ENCODE measurements around the gene KDM6A.

The KDM6A gene

DNA sequence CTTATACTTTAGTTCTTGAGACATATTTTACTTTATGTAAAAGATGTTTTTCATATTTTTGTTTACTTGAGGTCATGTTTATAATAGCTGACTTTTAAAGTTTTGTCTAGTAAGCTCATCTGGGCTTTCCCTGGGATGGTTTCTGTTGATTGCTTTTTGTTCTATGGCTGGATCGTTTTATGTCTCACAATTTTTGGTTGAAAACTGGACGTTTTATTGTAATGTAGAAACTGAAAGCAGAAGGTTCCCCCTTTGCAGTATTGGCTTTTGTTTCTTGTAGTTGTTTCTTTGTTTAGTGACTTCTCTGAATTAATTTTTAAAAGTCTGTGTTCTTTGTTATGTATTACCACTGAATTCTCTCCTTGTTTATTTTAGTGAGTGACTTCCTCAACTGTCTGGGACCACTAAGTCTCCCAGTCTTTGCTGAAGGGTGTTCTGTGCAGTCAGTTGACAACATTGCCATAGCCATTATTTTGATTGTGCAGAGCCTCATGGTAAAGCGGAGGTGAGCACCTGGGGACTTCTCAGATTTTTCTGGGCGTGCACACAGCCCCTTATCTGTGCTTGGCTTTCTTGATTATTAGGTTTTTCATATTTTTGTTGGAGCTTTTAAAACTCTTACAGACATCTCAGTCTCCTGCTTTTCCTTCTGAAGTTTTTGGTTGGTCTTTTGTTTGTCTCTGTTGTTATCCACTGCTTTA lies 31.0 kb downstream of the KDM6A start:
- peak overlapping the region; percentile 66 for H3K27ac ChIP-seq (ENCODE audit: low read depth, low read length, poor library complexity, severe bottlenecking)
- no peaks in the 10 kb centered on the region for H3K36me3 ChIP-seq (ENCODE audit: insufficient read depth, low read length)
- H4K20me1 ChIP-seq (ENCODE audit: insufficient read depth, low read length), result no peaks in the 10 kb centered on the region

DNA sequence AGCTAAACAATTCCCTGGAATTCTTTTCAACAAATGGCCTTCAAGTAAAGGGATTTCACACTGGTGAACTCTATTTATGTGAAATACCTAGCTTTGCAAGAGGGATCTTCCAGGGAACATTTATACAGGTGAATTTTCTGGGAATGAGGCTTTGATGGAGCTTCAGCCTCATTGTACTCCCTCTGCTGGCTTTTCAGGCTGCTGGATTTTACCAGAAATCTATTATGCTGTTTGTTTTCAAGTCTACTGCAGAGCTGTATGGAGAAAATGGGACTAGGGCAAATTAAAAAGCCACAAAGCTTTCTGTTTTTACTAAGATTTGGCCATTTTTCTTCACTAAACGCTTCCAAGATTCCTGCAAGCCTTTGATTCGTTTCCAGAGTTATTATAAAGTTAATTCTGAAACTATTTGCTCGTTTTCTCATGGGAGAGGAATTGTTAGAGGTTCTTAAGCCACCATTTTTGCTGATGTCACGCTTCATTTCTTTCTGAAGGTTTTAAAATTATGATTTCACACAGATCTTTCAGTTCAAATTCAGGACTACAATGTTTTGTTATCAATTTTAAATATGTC lies 31.6 kb downstream of the KDM6A start:
- Histone ChIP-seq H3K4me1 (ENCODE audit: insufficient read depth, low read length, severe bottlenecking) (peaks cover 74% of the 10 kb centered on the region), H3K27ac (ENCODE audit: low read depth, low read length, poor library complexity, severe bottlenecking) (peak overlapping the region; percentile 66), H3K4me2 (ENCODE audit: low read length) (peak overlapping the region; percentile 49)

More for the DNA sequence above, 31.0 kb downstream of the KDM6A start:
- Histone ChIP-seq H3K9ac (ENCODE audit: low read length) (no peak overlapping the region), H3K79me2 (ENCODE audit: insufficient read depth, low read length) (peaks cover 98% of the 10 kb centered on the region), H3F3A (ENCODE audit: insufficient read depth, low read length) (no peaks in the 10 kb centered on the region), H3K4me1 (ENCODE audit: insufficient read depth, low read length, severe bottlenecking) (peaks cover 80% of the 10 kb centered on the region), H2AFZ (ENCODE audit: low read length) (no peak overlapping the region), H3K4me2 (ENCODE audit: low read length) (peak overlapping the region; percentile 49), H3K4me3 (ENCODE audit: low read depth, low read length, poor library complexity, severe bottlenecking) (peak overlapping the region; percentile 26), H3K27me3 (ENCODE audit: insufficient read depth, low read length) (no peaks in the 10 kb centered on the region), H3K9me2 (ENCODE audit: low read depth, low read length) (no peaks in the 10 kb centered on the region), H3K9me3 (ENCODE audit: low read length) (no peaks in the 10 kb centered on the region)
- no peak for TF ChIP-seq EZH2 (IDR thresholded peaks at IDR 0.05; ENCODE audit: borderline replicate concordance, low read length)
- TF ChIP-seq, protein P1, sequence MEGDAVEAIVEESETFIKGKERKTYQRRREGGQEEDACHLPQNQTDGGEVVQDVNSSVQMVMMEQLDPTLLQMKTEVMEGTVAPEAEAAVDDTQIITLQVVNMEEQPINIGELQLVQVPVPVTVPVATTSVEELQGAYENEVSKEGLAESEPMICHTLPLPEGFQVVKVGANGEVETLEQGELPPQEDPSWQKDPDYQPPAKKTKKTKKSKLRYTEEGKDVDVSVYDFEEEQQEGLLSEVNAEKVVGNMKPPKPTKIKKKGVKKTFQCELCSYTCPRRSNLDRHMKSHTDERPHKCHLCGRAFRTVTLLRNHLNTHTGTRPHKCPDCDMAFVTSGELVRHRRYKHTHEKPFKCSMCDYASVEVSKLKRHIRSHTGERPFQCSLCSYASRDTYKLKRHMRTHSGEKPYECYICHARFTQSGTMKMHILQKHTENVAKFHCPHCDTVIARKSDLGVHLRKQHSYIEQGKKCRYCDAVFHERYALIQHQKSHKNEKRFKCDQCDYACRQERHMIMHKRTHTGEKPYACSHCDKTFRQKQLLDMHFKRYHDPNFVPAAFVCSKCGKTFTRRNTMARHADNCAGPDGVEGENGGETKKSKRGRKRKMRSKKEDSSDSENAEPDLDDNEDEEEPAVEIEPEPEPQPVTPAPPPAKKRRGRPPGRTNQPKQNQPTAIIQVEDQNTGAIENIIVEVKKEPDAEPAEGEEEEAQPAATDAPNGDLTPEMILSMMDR (IDR thresholded peaks at IDR 0.05; ENCODE audit: low read length), result no peak

DNA sequence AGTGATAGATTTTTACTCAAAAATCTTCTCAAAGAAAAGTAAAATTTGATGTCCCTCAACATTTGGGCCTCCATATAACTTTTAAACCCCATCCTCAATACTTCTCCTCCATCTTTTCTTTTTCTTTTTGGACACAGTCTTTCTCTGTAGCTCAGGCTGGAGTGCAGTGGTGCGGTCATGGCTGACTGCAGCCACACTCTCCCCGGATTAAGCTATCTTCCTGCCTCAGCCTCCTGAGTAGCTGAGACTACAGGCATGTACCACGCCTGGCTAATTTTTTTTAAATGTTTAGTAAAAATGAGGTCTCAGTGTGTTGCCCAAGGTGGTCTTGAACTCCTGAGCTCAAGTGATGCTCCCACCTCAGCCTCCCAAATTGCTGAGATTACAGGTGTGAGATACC lies 33.1 kb downstream of the KDM6A start:
- peak overlapping the region; percentile 49 for H3K4me2 ChIP-seq (ENCODE audit: low read length)
- no peaks in the 10 kb centered on the region for H3K27me3 ChIP-seq (ENCODE audit: insufficient read depth, low read length)
- no peaks in the 10 kb centered on the region for H3K9me2 ChIP-seq (ENCODE audit: low read depth, low read length)
- H3K9me3 ChIP-seq (ENCODE audit: low read length), result no peaks in the 10 kb centered on the region
- H3K36me3 ChIP-seq (ENCODE audit: insufficient read depth, low read length), result no peaks in the 10 kb centered on the region
- no peaks in the 10 kb centered on the region for H3F3A ChIP-seq (ENCODE audit: insufficient read depth, low read length)
- TF ChIP-seq EZH2 (IDR thresholded peaks at IDR 0.05; ENCODE audit: borderline replicate concordance, low read length), result no peak
- TF ChIP-seq, protein P1 (IDR thresholded peaks at IDR 0.05; ENCODE audit: low read length), result no peak
- peak overlapping the region; percentile 34 for H3K4me3 ChIP-seq (ENCODE audit: low read depth, low read length, poor library complexity, severe bottlenecking)
- H2AFZ ChIP-seq (ENCODE audit: low read length), result no peak overlapping the region
- no peak overlapping the region for H3K9ac ChIP-seq (ENCODE audit: low read length)
- H4K20me1 ChIP-seq (ENCODE audit: insufficient read depth, low read length), result no peaks in the 10 kb centered on the region
- peak overlapping the region; percentile 66 for H3K27ac ChIP-seq (ENCODE audit: low read depth, low read length, poor library complexity, severe bottlenecking)
- peaks cover 60% of the 10 kb centered on the region for H3K4me1 ChIP-seq (ENCODE audit: insufficient read depth, low read length, severe bottlenecking)
- H3K79me2 ChIP-seq (ENCODE audit: insufficient read depth, low read length), result peaks cover 91% of the 10 kb centered on the region

More for the DNA sequence above, 31.6 kb downstream of the KDM6A start:
- H3K27me3 ChIP-seq (ENCODE audit: insufficient read depth, low read length), result no peaks in the 10 kb centered on the region
- no peaks in the 10 kb centered on the region for H3K9me3 ChIP-seq (ENCODE audit: low read length)
- H3K4me3 ChIP-seq (ENCODE audit: low read depth, low read length, poor library complexity, severe bottlenecking), result peak overlapping the region; percentile 26
- no peaks in the 10 kb centered on the region for H4K20me1 ChIP-seq (ENCODE audit: insufficient read depth, low read length)
- H3K79me2 ChIP-seq (ENCODE audit: insufficient read depth, low read length), result peaks cover 98% of the 10 kb centered on the region
- H3F3A ChIP-seq (ENCODE audit: insufficient read depth, low read length), result no peaks in the 10 kb centered on the region
- H3K9me2 ChIP-seq (ENCODE audit: low read depth, low read length), result no peaks in the 10 kb centered on the region
- H2AFZ ChIP-seq (ENCODE audit: low read length), result no peak overlapping the region
- no peak overlapping the region for H3K9ac ChIP-seq (ENCODE audit: low read length)
- TF ChIP-seq, protein P1 (IDR thresholded peaks at IDR 0.05; ENCODE audit: low read length), result no peak
- no peak for TF ChIP-seq EZH2 (IDR thresholded peaks at IDR 0.05; ENCODE audit: borderline replicate concordance, low read length)
- H3K36me3 ChIP-seq (ENCODE audit: insufficient read depth, low read length), result no peaks in the 10 kb centered on the region
